ENCODE measurements around the gene CDC42EP5. TPM values are rescaled to one million over a fixed set of nuclear protein-coding genes. Genes with fewer than 3 reads are reported as not detected.

CDC42EP5 gene
- total RNA-seq, 1 donor from 2014 or later = 33.4 TPM

GRCh38 chr19:54453921-54454780 lies 18.9 kb downstream of the CDC42EP5 start:
- peaks cover 4 to 81% of the 10 kb centered on the region in 2 donors for H3K36me3 ChIP-seq

DNA sequence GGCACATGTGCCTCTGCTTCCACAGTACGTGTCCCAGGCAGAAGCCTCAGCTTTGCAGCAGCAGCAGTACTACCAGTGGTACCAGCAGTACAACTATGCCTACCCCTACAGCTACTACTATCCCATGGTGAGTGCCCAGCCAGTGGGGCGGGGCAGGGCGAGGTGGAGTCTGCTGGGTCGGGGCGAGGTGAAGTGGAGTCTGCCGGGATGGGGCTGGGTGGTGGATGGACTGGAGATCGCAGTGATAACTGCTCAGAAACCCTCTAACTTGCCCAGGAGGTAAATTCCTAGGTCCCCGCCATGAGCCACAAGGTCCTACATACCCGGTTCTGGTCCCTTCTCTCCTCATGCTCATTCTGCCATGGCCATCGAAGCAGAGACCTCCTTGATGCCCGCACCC lies 20.5 kb downstream of the CDC42EP5 start:
- Histone ChIP-seq H3K27ac (no peak overlapping the region), H3K4me1 (peaks cover 38% of the 10 kb centered on the region), H3K36me3 (peaks cover 4 to 66% of the 10 kb centered on the region in 2 donors), H3K27me3 (no peaks in the 10 kb centered on the region), H3K4me3 (no peak overlapping the region), H3K9me3 (no peaks in the 10 kb centered on the region)
- no peak for TF ChIP-seq POLR2A (IDR thresholded peaks at IDR 0.05)
- TF ChIP-seq POLR2AphosphoS5 (IDR thresholded peaks at IDR 0.05; ENCODE audit: insufficient read depth in 1 of 2, low read depth in 1 of 2) = no peak
- TF ChIP-seq CTCF (IDR thresholded peaks at IDR 0.05) = no peak
- intact Hi-C loops (cut with DNase I) = no loop called here
- no peak for DNase-seq (ENCODE audit: extremely low spot score in 2 of 2)

More at GRCh38 chr19:54453921-54454780, 18.9 kb downstream of the CDC42EP5 start:
- intact Hi-C loops (cut with DNase I) = no loop called here
- peaks cover 31% of the 10 kb centered on the region for H3K4me1 ChIP-seq
- TF ChIP-seq CTCF (IDR thresholded peaks at IDR 0.05) = no peak
- no peak for TF ChIP-seq POLR2AphosphoS5 (IDR thresholded peaks at IDR 0.05; ENCODE audit: insufficient read depth in 1 of 2, low read depth in 1 of 2)
- TF ChIP-seq POLR2A (IDR thresholded peaks at IDR 0.05) = no peak
- DNase-seq (ENCODE audit: extremely low spot score in 2 of 2) = no peak
- no peaks in the 10 kb centered on the region for H3K27me3 ChIP-seq
- no peak overlapping the region for H3K27ac ChIP-seq
- no peaks in the 10 kb centered on the region for H3K9me3 ChIP-seq
- no peak overlapping the region for H3K4me3 ChIP-seq

- no peak for DNase-seq (ENCODE audit: extremely low spot score in 2 of 2)
- intact Hi-C loops (cut with DNase I) = no loop called here
- peaks cover 44% of the 10 kb centered on the region for H3K4me1 ChIP-seq
- H3K9me3 ChIP-seq = no peaks in the 10 kb centered on the region
- no peak for TF ChIP-seq CTCF (IDR thresholded peaks at IDR 0.05)
- no peak for TF ChIP-seq POLR2AphosphoS5 (IDR thresholded peaks at IDR 0.05; ENCODE audit: insufficient read depth in 1 of 2, low read depth in 1 of 2)
- no peak for TF ChIP-seq POLR2A (IDR thresholded peaks at IDR 0.05)
- H3K27me3 ChIP-seq = no peaks in the 10 kb centered on the region
- no peak overlapping the region for H3K27ac ChIP-seq
- peaks cover 4 to 59% of the 10 kb centered on the region in 2 donors for H3K36me3 ChIP-seq
- H3K4me3 ChIP-seq = no peak overlapping the region
Observed at GRCh38 chr19:54451997-54452396, 21.1 kb downstream of the CDC42EP5 start.

DNA sequence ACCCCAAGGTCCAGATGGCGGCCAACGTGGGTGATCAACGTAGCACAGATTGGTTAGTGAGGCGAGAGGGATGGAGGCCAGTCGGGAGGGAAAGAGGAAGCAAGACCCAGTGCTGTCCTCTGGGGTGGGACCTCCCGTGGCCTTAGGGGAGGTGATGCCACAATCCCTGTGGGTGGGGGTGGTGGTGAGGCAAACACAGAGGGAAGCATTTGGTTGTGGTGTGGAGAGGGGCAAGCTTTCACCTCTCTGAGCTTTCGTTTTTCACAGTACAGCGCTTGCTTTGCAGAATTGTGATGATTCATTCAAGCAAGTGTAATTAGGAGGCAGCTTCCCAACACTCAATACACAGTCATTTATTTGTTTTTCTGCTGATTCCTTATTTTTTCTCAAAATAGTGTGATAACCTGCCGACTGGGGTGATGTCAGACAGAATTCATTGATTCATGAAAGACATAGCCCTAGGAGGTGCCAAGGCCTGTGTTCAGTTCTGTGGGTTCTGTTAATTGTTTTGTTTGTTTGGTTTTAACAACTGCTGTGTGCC lies 21.7 kb downstream of the CDC42EP5 start:
- peaks cover 50% of the 10 kb centered on the region for H3K4me1 ChIP-seq
- no peak for DNase-seq (ENCODE audit: extremely low spot score in 2 of 2)

More for the DNA sequence above, 21.7 kb downstream of the CDC42EP5 start:
- intact Hi-C loops (cut with DNase I) = no loop called here
- Histone ChIP-seq H3K27ac (no peak overlapping the region), H3K4me3 (peak overlapping the region in 1 of 2 donors; percentile 62), H3K27me3 (no peaks in the 10 kb centered on the region), H3K9me3 (no peaks in the 10 kb centered on the region), H3K36me3 (peaks cover 4 to 53% of the 10 kb centered on the region in 2 donors)
- TF ChIP-seq CTCF (IDR thresholded peaks at IDR 0.05) (no peak), POLR2A (IDR thresholded peaks at IDR 0.05) (no peak)

Data from vagina (tissue), 2 donors.